Colonic mucosa (tissue), 4 donors: ENCODE data around the gene PKN3. TPM values are rescaled to one million over a fixed set of nuclear protein-coding genes. Genes with fewer than 3 reads are reported as not detected.

Experiments
- DNase-seq: peaks from one replicate; pipeline ENCODE4 v3.0.0-alpha.2; 2020
- H3K27ac ChIP-seq: fragments of 200-600 bp; one replicate; pipeline ENCODE4 v1.8.0; 2021
- H3K27me3 ChIP-seq: fragments of 200-600 bp; one replicate; pipeline ENCODE4 v1.8.0; 2021
- H3K36me3 ChIP-seq: fragments of 200-600 bp; one replicate; pipeline ENCODE4 v1.8.0; 2021
- H3K4me1 ChIP-seq: fragments of 200-600 bp; one replicate; pipeline ENCODE4 v1.8.0; 2021; ENCODE audit warnings: mild to moderate bottlenecking
- H3K4me3 ChIP-seq: fragments of 200-600 bp; one replicate; pipeline ENCODE4 v1.8.0; 2021
- H3K9ac ChIP-seq, 2 donors: one replicate each; pipeline ENCODE4 v1.7.0; 2013; ENCODE audit warnings: control low read depth in 2 of 2, low read depth in 2 of 2, low read length in 2 of 2
- H3K9me3 ChIP-seq: fragments of 200-600 bp; one replicate; pipeline ENCODE4 v1.8.0; 2021
- CTCF ChIP-seq: fragments of 200-600 bp; IDR thresholded peaks from one replicate; pipeline ENCODE4 v1.8.0; 2022; ENCODE audit warnings: antibody characterized with exemption, mild to moderate bottlenecking
- intact Hi-C: fragments of 100-400 bp; cut with DNase I; formaldehyde crosslinking; loops from one replicate; pipeline ENCODE4 v1.14.1; 2022
- total RNA-seq, 2 donors: library from RNA; stranded (reverse); fragmentation: NEBNext Ultra II Directional in 1 of 2; extraction: Animal tissue kit (Norgen Biotek cat#: 25700) in 1 of 2; gene quantifications; one replicate each; pipeline ENCODE4 v1.2.1, GENCODE V29; 2021
- donor health status: healthy.
- donor health status: DM: no; HTN: no; CAD: no.
- donor health status: DM: no; HTN: no; CAD: no.

The PKN3 gene
- total RNA-seq, 2 donors from 2014 or later: 2.8 to 7.5 TPM

- Histone ChIP-seq H3K27ac (no peak overlapping the region), H3K4me1 (no peaks in the 10 kb centered on the region), H3K27me3 (no peaks in the 10 kb centered on the region), H3K36me3 (no peaks in the 10 kb centered on the region), H3K9me3 (no peaks in the 10 kb centered on the region), H3K9ac (no peak overlapping the region), H3K4me3 (no peak overlapping the region)
- intact Hi-C loops: no loop called here
- no peak for DNase-seq
- TF ChIP-seq CTCF: no peak
Observed at GRCh38 chr9:128764361-128764760, 62.1 kb downstream of the PKN3 start.

GRCh38 chr9:128765499-128765898 lies 63.2 kb downstream of the PKN3 start:
- Histone ChIP-seq H3K27ac (no peak overlapping the region), H3K9ac (no peak overlapping the region), H3K9me3 (no peaks in the 10 kb centered on the region), H3K27me3 (no peaks in the 10 kb centered on the region), H3K4me1 (peaks cover 7% of the 10 kb centered on the region), H3K36me3 (no peaks in the 10 kb centered on the region), H3K4me3 (no peak overlapping the region)
- TF ChIP-seq CTCF: no peak
- intact Hi-C loops: no loop called here
- no peak for DNase-seq

GRCh38 chr9:128768606-128769005 lies 66.3 kb downstream of the PKN3 start:
- intact Hi-C loops: no loop called here
- no peak for TF ChIP-seq CTCF
- Histone ChIP-seq H3K36me3 (no peaks in the 10 kb centered on the region), H3K9me3 (no peaks in the 10 kb centered on the region), H3K27ac (no peak overlapping the region), H3K4me1 (peaks cover 10% of the 10 kb centered on the region), H3K4me3 (no peak overlapping the region), H3K9ac (no peak overlapping the region), H3K27me3 (no peaks in the 10 kb centered on the region)
- no peak for DNase-seq

Other genes starting within 250 kb of the PKN3 start
- 10 to 100 TPM; 14.9 to 36.2 TPM for gene ODF2, start 246.5 kb upstream of the PKN3 start, total RNA-seq
- 10 to 100 TPM; 30.7 to 44.5 TPM for gene GLE1, start 197.8 kb upstream of the PKN3 start, total RNA-seq
- gene SPTAN1, start 149.9 kb upstream of the PKN3 start, total RNA-seq: 100 to 1,000 TPM; 263 to 282 TPM
- 100 to 1,000 TPM in 1 of 2 donors, 10 to 100 TPM in 1; 39.7 to 152 TPM for gene DYNC2I2, start 45.7 kb upstream of the PKN3 start, total RNA-seq
- gene SET, start 13.3 kb upstream of the PKN3 start, total RNA-seq: 100 to 1,000 TPM; 222 to 348 TPM
- gene ZDHHC12, start 21.6 kb downstream of the PKN3 start, total RNA-seq: 100 to 1,000 TPM in 1 of 2 donors, 10 to 100 TPM in 1; 69.9 to 129 TPM
- 10 to 100 TPM; 35.1 to 54.7 TPM for gene ZER1, start 69.4 kb downstream of the PKN3 start, total RNA-seq
- 10 to 100 TPM; 17.4 to 21.6 TPM for gene TBC1D13, start 84.8 kb downstream of the PKN3 start, total RNA-seq
- 10 to 100 TPM; 59.5 to 66.4 TPM for gene ENDOG, start 116.0 kb downstream of the PKN3 start, total RNA-seq
- 10 to 100 TPM; 25.1 to 66.6 TPM for gene SPOUT1, start 127.3 kb downstream of the PKN3 start, total RNA-seq
- gene KYAT1, start 179.4 kb downstream of the PKN3 start, total RNA-seq: 1 to 10 TPM; 2.0 to 5.1 TPM
- gene LRRC8A, start 179.6 kb downstream of the PKN3 start, total RNA-seq: 10 to 100 TPM; 26.5 to 31.5 TPM
- 1 to 10 TPM; 1.8 to 6.6 TPM for gene PHYHD1, start 218.5 kb downstream of the PKN3 start, total RNA-seq
- 10 to 100 TPM in 1 of 2 donors, 1 to 10 TPM in 1; 7.9 to 15.8 TPM for gene DOLK, start 245.1 kb downstream of the PKN3 start, total RNA-seq
- 10 to 100 TPM; 26.8 to 43.9 TPM for gene NUP188, start 245.2 kb downstream of the PKN3 start, total RNA-seq